Vagina (tissue), 2 donors: Measurements from ENCODE around the gene UFD1. TPM values are rescaled to one million over a fixed set of nuclear protein-coding genes. Genes with fewer than 3 reads are reported as not detected.
A peak's percentile ranks its signal among the peaks of the same experiment; 100 is the strongest.

Experiments used
- DNase-seq, 2 donors: peaks; one replicate each; pipeline ENCODE4 v3.0.0-alpha.2; 2017; ENCODE audit errors: extremely low spot score in 2 of 2
- H3K27ac ChIP-seq: fragments of 200-600 bp; sonication (generic); one replicate; pipeline ENCODE4 v1.5.1; 2019
- H3K27me3 ChIP-seq: fragments of 200-600 bp; sonication (generic); one replicate; pipeline ENCODE4 v1.5.1; 2019
- H3K36me3 ChIP-seq, 2 donors: fragments of 200-600 bp; sonication (generic); one replicate each; pipeline ENCODE4 v1.5.1; 2017 to 2019
- H3K4me1 ChIP-seq: fragments of 200-600 bp; sonication (generic); one replicate; pipeline ENCODE4 v1.5.1; 2019
- H3K4me3 ChIP-seq, 2 donors: fragments of 200-600 bp; sonication (generic); 1 replicate in 1 of 2; 2 replicates in 1 of 2; pipeline ENCODE4 v1.5.1; 2016 to 2019
- H3K9me3 ChIP-seq: fragments of 200-600 bp; sonication (generic); one replicate; pipeline ENCODE4 v1.5.1; 2019
- CTCF ChIP-seq, 3 experiments: fragments of 450-650 bp in 2 of 3; fragments of 200-600 bp in 1 of 3; sonication (generic) in 1 of 3; IDR thresholded peaks; one replicate each; pipeline ENCODE4 v1.5.1; 2017 to 2019; ENCODE audit warnings: antibody characterized with exemption in 3 of 3, mild to moderate bottlenecking in 2 of 3, moderate library complexity in 2 of 3
- POLR2A ChIP-seq, 2 donors: fragments of 450-650 bp; IDR thresholded peaks; one replicate each; pipeline ENCODE4 v1.6.1; 2017; ENCODE audit warnings: antibody characterized with exemption in 2 of 2, mild to moderate bottlenecking in 2 of 2, moderate library complexity in 2 of 2
- POLR2AphosphoS5 ChIP-seq, 2 donors: sonication (generic); formaldehyde crosslinking; IDR thresholded peaks; one replicate each; pipeline ENCODE4 v1.9.0; 2017; ENCODE audit warnings: antibody characterized with exemption in 2 of 2, mild to moderate bottlenecking in 2 of 2, low read depth in 1 of 2; ENCODE audit not compliant: insufficient read depth in 1 of 2
- intact Hi-C: fragments of 100-400 bp; cut with DNase I; formaldehyde crosslinking; loops from one replicate; pipeline ENCODE4 v1.15.1; 2023
- total RNA-seq: library from RNA; depleted of rRNA; stranded (reverse); fragments of >200 nt; gene quantifications from one replicate; pipeline ENCODE4 v1.2.3, GENCODE V29; 2016

UFD1 gene
- total RNA-seq, 1 donor from 2014 or later = 66.8 TPM

GRCh38 chr22:19464546-19464945 is 14.4 kb downstream of the UFD1 start:
- Histone ChIP-seq H3K4me1 (no peaks in the 10 kb centered on the region), H3K27ac (no peak overlapping the region), H3K4me3 (no peak overlapping the region), H3K9me3 (no peaks in the 10 kb centered on the region), H3K27me3 (no peaks in the 10 kb centered on the region), H3K36me3 (peaks cover 0 to 65% of the 10 kb centered on the region in 2 donors)
- TF ChIP-seq POLR2AphosphoS5 (IDR thresholded peaks at IDR 0.05; ENCODE audit: insufficient read depth in 1 of 2, low read depth in 1 of 2) = no peak
- TF ChIP-seq POLR2A (IDR thresholded peaks at IDR 0.05) = no peak
- TF ChIP-seq CTCF (IDR thresholded peaks at IDR 0.05) = no peak
- intact Hi-C loops = no loop called here
- peak in 1 of 2 donors; percentile 20 for DNase-seq

GRCh38 chr22:19463491-19464469 is 15.2 kb downstream of the UFD1 start:
- Histone ChIP-seq H3K9me3 (no peaks in the 10 kb centered on the region), H3K27ac (no peak overlapping the region), H3K4me3 (no peak overlapping the region), H3K36me3 (peaks cover 0 to 57% of the 10 kb centered on the region in 2 donors), H3K4me1 (no peaks in the 10 kb centered on the region), H3K27me3 (no peaks in the 10 kb centered on the region)
- no peak for DNase-seq
- intact Hi-C loops = no loop called here
- no peak for TF ChIP-seq POLR2AphosphoS5 (IDR thresholded peaks at IDR 0.05; ENCODE audit: insufficient read depth in 1 of 2, low read depth in 1 of 2)
- TF ChIP-seq CTCF (IDR thresholded peaks at IDR 0.05) = no peak
- no peak for TF ChIP-seq POLR2A (IDR thresholded peaks at IDR 0.05)

GRCh38 chr22:19463008-19463407 is 16.0 kb downstream of the UFD1 start:
- TF ChIP-seq CTCF (IDR thresholded peaks at IDR 0.05) = no peak
- no peak for TF ChIP-seq POLR2A (IDR thresholded peaks at IDR 0.05)
- no peak for TF ChIP-seq POLR2AphosphoS5 (IDR thresholded peaks at IDR 0.05; ENCODE audit: insufficient read depth in 1 of 2, low read depth in 1 of 2)
- no peak for DNase-seq
- no peak overlapping the region for H3K4me3 ChIP-seq
- H3K4me1 ChIP-seq = no peaks in the 10 kb centered on the region
- H3K27ac ChIP-seq = no peak overlapping the region
- intact Hi-C loops = no loop called here
- H3K9me3 ChIP-seq = no peaks in the 10 kb centered on the region
- peaks cover 0 to 52% of the 10 kb centered on the region in 2 donors for H3K36me3 ChIP-seq
- H3K27me3 ChIP-seq = no peaks in the 10 kb centered on the region

GRCh38 chr22:19461506-19461905 is 17.5 kb downstream of the UFD1 start:
- Histone ChIP-seq H3K27ac (no peak overlapping the region), H3K4me3 (no peak overlapping the region), H3K27me3 (no peaks in the 10 kb centered on the region), H3K9me3 (no peaks in the 10 kb centered on the region), H3K36me3 (peaks cover 0 to 52% of the 10 kb centered on the region in 2 donors), H3K4me1 (no peaks in the 10 kb centered on the region)
- DNase-seq = no peak
- TF ChIP-seq CTCF (IDR thresholded peaks at IDR 0.05) = no peak
- intact Hi-C loops = no loop called here

GRCh38 chr22:19460036-19460435 is 19.0 kb downstream of the UFD1 start:
- intact Hi-C loops = no loop called here
- Histone ChIP-seq H3K36me3 (peaks cover 0 to 52% of the 10 kb centered on the region in 2 donors), H3K4me3 (no peak overlapping the region), H3K9me3 (no peaks in the 10 kb centered on the region), H3K27me3 (no peaks in the 10 kb centered on the region), H3K27ac (no peak overlapping the region), H3K4me1 (no peaks in the 10 kb centered on the region)
- no peak for DNase-seq
- TF ChIP-seq CTCF (IDR thresholded peaks at IDR 0.05) = no peak
- TF ChIP-seq POLR2AphosphoS5 (IDR thresholded peaks at IDR 0.05; ENCODE audit: insufficient read depth in 1 of 2, low read depth in 1 of 2) = no peak
- TF ChIP-seq POLR2A (IDR thresholded peaks at IDR 0.05) = no peak
